K562 (cell line): ENCODE results near the gene DGKK. TPM values are rescaled to one million over a fixed set of nuclear protein-coding genes. Genes with fewer than 3 reads are reported as not detected.

Experiments
- ATAC-seq: fragments of 200-7000 bp; cut with Tn5 transposase; 3 replicates; pipeline ENCODE4 v1.9.1; 2020; ENCODE audit warnings: moderate library complexity
- BruUV-seq: library from RNA; stranded (reverse); fragments of 400-500 nt; replicated peaks from 2 replicates; lab custom pipeline; 2021; lab: Mats Ljungman, UMichigan
- CTCF ChIA-PET: fragments of 300-600 bp; formaldehyde crosslinking; extraction: SDS; loops from one replicate; lab custom pipeline; 2021; ENCODE audit warnings: low intra/inter-chr PET ratio; lab: Yijun Ruan, JAX
- POLR2A ChIA-PET: fragments of 300-600, 350-650 bp; sonication (Branson Sonifier 250); formaldehyde crosslinking; extraction: SDS; loops from one replicate; lab custom pipeline; 2021; ENCODE audit warnings: antibody characterized with exemption, inconsistent platforms; lab: Yijun Ruan, JAX
- DNase-seq, 4 experiments: peaks; one replicate each; pipeline versions ENCODE4 v3.0.0 to v3.0.0-alpha.2; 2011 to 2018; ENCODE audit warnings: low spot score in 3 of 4, mixed read lengths in 3 of 4; ENCODE audit errors: extremely low read depth in 1 of 4
- FAIRE-seq: peaks from 2 replicates; lab custom pipeline; 2011; peaks lifted over from hg19 to GRCh38; lab: Jason Lieb, UNC
- H2AFZ ChIP-seq: 2 replicates; pipeline ENCODE4 v1.6.0; 2011; ENCODE audit warnings: low read depth, low read length, control low read depth, inconsistent platforms
- H3K27ac ChIP-seq: fragments of 200-600 bp; 3 replicates; pipeline ENCODE4 v1.8.0; 2011; ENCODE audit warnings: low read depth, mild to moderate bottlenecking, control low read depth, inconsistent platforms, low read length, moderate library complexity, mixed read lengths; ENCODE audit errors: extremely low read depth
- H3K27me3 ChIP-seq, 2 experiments: fragments of 300-600 bp in 1 of 2; 2 replicates in 1 of 2; 3 replicates in 1 of 2; pipeline versions ENCODE4 v1.6.0 to v1.8.0; 2011; ENCODE audit warnings: inconsistent platforms in 2 of 2, low read length in 2 of 2, mild to moderate bottlenecking in 1 of 2, mixed read lengths in 1 of 2, moderate library complexity in 1 of 2; ENCODE audit not compliant: control insufficient read depth in 2 of 2, insufficient read depth in 2 of 2
- H3K36me3 ChIP-seq: fragments of 300-600 bp; 3 replicates; pipeline ENCODE4 v1.8.0; 2011; ENCODE audit warnings: mild to moderate bottlenecking, low read length, inconsistent platforms; ENCODE audit not compliant: control insufficient read depth, insufficient read depth
- H3K4me1 ChIP-seq, 2 experiments: fragments of 200-600 bp in 1 of 2; replicated peaks in 1 of 2; 2 replicates in 1 of 2; 3 replicates in 1 of 2; pipeline versions ENCODE4 v1.5.1 to v1.8.0; 2011; ENCODE audit warnings: inconsistent platforms in 2 of 2, low read length in 2 of 2, mild to moderate bottlenecking in 1 of 2, mixed read lengths in 1 of 2, moderate library complexity in 1 of 2; ENCODE audit not compliant: control insufficient read depth in 2 of 2, insufficient read depth in 2 of 2
- H3K4me2 ChIP-seq: 2 replicates; pipeline ENCODE4 v1.6.1; 2011; ENCODE audit warnings: low read length, control low read depth, inconsistent platforms, mixed read lengths; ENCODE audit not compliant: insufficient read depth
- H3K4me3 ChIP-seq: fragments of 200-600 bp; sonication (generic), shearing (Covaris generic); 2 replicates; pipeline ENCODE4 v1.5.1; 2016; ENCODE audit warnings: control low read depth, inconsistent platforms
- H3K79me2 ChIP-seq: fragments of 200-600 bp; 3 replicates; pipeline ENCODE4 v1.8.0; 2011; ENCODE audit warnings: low read length, inconsistent platforms; ENCODE audit not compliant: control insufficient read depth, insufficient read depth
- H3K9ac ChIP-seq, 2 experiments: 2 replicates each; pipeline versions ENCODE4 v1.6.0 to v1.6.1; 2011; ENCODE audit warnings: low read depth in 2 of 2, low read length in 2 of 2, control low read depth in 1 of 2, inconsistent platforms in 1 of 2, mild to moderate bottlenecking in 1 of 2, mixed read lengths in 1 of 2; ENCODE audit not compliant: insufficient read depth in 1 of 2
- H3K9me1 ChIP-seq: one replicate; pipeline ENCODE4 v1.6.0; 2011; ENCODE audit warnings: inconsistent platforms, mild to moderate bottlenecking, low read length, moderate library complexity; ENCODE audit not compliant: control insufficient read depth, insufficient read depth
- H3K9me3 ChIP-seq: replicated peaks from 2 replicates; pipeline ENCODE4 v1.5.1; 2011; ENCODE audit warnings: low read depth, low read length, inconsistent platforms; ENCODE audit not compliant: control insufficient read depth, insufficient read depth
- H4K20me1 ChIP-seq: replicated peaks from 2 replicates; pipeline ENCODE4 v1.6.1; 2011; ENCODE audit warnings: low read length, inconsistent platforms, mixed read lengths; ENCODE audit not compliant: control insufficient read depth, insufficient read depth
- C11orf30 ChIP-seq: fragments of 450-650 bp; IDR thresholded peaks from 2 replicates; pipeline ENCODE4 v1.6.1; 2016; ENCODE audit warnings: low read depth, mild to moderate bottlenecking
- CCNT2 ChIP-seq: IDR thresholded peaks from 2 replicates; pipeline ENCODE4 v1.6.1; 2011; ENCODE audit warnings: borderline replicate concordance, low read depth, mild to moderate bottlenecking, moderate library complexity, mixed read lengths, low read length; ENCODE audit not compliant: insufficient read length; ENCODE audit errors: extremely low read depth
- ETV6 ChIP-seq, 3 experiments: fragments of 150-350 bp in 1 of 3; sonication (generic) in 1 of 3; formaldehyde crosslinking in 1 of 3; IDR thresholded peaks; 2 replicates each; pipeline versions ENCODE4 v1.6.1 to v1.8.0; 2014 to 2022; ENCODE audit warnings: borderline replicate concordance in 2 of 3, low read depth in 2 of 3, antibody characterized with exemption in 1 of 3, low read length in 1 of 3, mild to moderate bottlenecking in 1 of 3, missing genetic modification reagents in 1 of 3
- GATAD2A ChIP-seq: fragments of 450-650 bp; IDR thresholded peaks from 2 replicates; pipeline ENCODE4 v1.6.1; 2017
- GATAD2B ChIP-seq: fragments of 450-650 bp; IDR thresholded peaks from 2 replicates; pipeline ENCODE4 v1.6.1; 2017; ENCODE audit warnings: mild to moderate bottlenecking, borderline replicate concordance
- HLTF ChIP-seq: fragments of 450-650 bp; IDR thresholded peaks from 2 replicates; pipeline ENCODE4 v1.6.1; 2016
- HNRNPL ChIP-seq: fragments of 200-400 bp; formaldehyde crosslinking; IDR thresholded peaks from 2 replicates; pipeline ENCODE4 v1.6.1; 2017; ENCODE audit warnings: low read depth, mild to moderate bottlenecking, low read length
- MAFG ChIP-seq: fragments of 450-650 bp; conservative IDR thresholded peaks from 2 replicates; pipeline ENCODE4 v1.6.1; 2016; ENCODE audit warnings: missing genetic modification characterization, missing compliant biosample characterization
- MAFK ChIP-seq: IDR thresholded peaks from 2 replicates; pipeline ENCODE4 v1.6.1; 2011; ENCODE audit warnings: low read length, improper control_type of control experiment
- MTA3 ChIP-seq: fragments of 450-650 bp; formaldehyde crosslinking; IDR thresholded peaks from 2 replicates; pipeline ENCODE4 v1.6.1; 2017; ENCODE audit warnings: mild to moderate bottlenecking, borderline replicate concordance
- NFE2L1 ChIP-seq: fragments of 450-650 bp; IDR thresholded peaks from 2 replicates; pipeline ENCODE4 v1.6.1; 2016; ENCODE audit warnings: missing genetic modification characterization, low read depth, mild to moderate bottlenecking, missing compliant biosample characterization, moderate library complexity, borderline replicate concordance
- NR3C1 ChIP-seq: sonication (generic); formaldehyde crosslinking; IDR thresholded peaks from 2 replicates; pipeline ENCODE4 v1.8.1; 2022; ENCODE audit warnings: missing genetic modification reagents
- RBM17 ChIP-seq: fragments of 200-400 bp; formaldehyde crosslinking; IDR thresholded peaks from 2 replicates; pipeline ENCODE4 v1.6.1; 2017; ENCODE audit warnings: low read depth, mild to moderate bottlenecking, low read length, borderline replicate concordance
- SAFB2 ChIP-seq: fragments of 200-400 bp; formaldehyde crosslinking; IDR thresholded peaks from 2 replicates; pipeline ENCODE4 v1.6.1; 2018; ENCODE audit warnings: borderline replicate concordance, low read length, low read depth, moderate library complexity; ENCODE audit not compliant: severe bottlenecking
- SPI1 ChIP-seq: IDR thresholded peaks from 2 replicates; pipeline ENCODE4 v1.6.1; 2011; ENCODE audit warnings: low read depth, low read length, control low read depth, borderline replicate concordance
- THRAP3 ChIP-seq: fragments of 450-650 bp; IDR thresholded peaks from 2 replicates; pipeline ENCODE4 v1.6.1; 2016; ENCODE audit warnings: mild to moderate bottlenecking, inconsistent platforms, borderline replicate concordance
- XRCC4 ChIP-seq: IDR thresholded peaks from one replicate; pipeline ENCODE4 v1.6.1; 2011; ENCODE audit not compliant: insufficient read depth, insufficient read length; ENCODE audit errors: extremely low read depth
- ZFP1 ChIP-seq: fragments of 450-650 bp; formaldehyde crosslinking; IDR thresholded peaks from 2 replicates; pipeline ENCODE4 v1.4.0; 2020; ENCODE audit warnings: mild to moderate bottlenecking, mixed read lengths
- ZNF146 ChIP-seq: IDR thresholded peaks from one replicate; pipeline ENCODE4 v1.6.1; 2018; ENCODE audit warnings: missing compliant biosample characterization; ENCODE audit not compliant: unreplicated experiment
- ZNF316 ChIP-seq: fragments of 450-650 bp; IDR thresholded peaks from 2 replicates; pipeline ENCODE4 v1.6.1; 2016
- ZNF436 ChIP-seq: fragments of 250-450, 450-650 bp; sonication (Bioruptor Pico); formaldehyde crosslinking; IDR thresholded peaks from 2 replicates; pipeline ENCODE4 v1.7.0; 2020; ENCODE audit warnings: mild to moderate bottlenecking
- ZNF77 ChIP-seq: fragments of 250-450 bp; sonication (Bioruptor Pico); IDR thresholded peaks from 2 replicates; pipeline ENCODE4 v1.5.0; 2020
- WGBS: fragments of 100-300 bp; shearing (Covaris generic); methylation state at CpG from one replicate; pipeline ENCODE4 v1.1.6; 2016; ENCODE audit warnings: low coverage, mixed read lengths; ENCODE audit not compliant: insufficient coverage; ENCODE audit errors: missing lambda C conversion rate; 5-methylcytosine and 5-hydroxymethylcytosine counted together
- in situ Hi-C: fragments of 300-500 bp; cut with MboI; formaldehyde crosslinking; loops from 4 replicates; pipeline ENCODE4 v1.15.0; 2018; ENCODE audit warnings: inconsistent platforms, mixed read lengths
- intact Hi-C: fragments of 100-400 bp; cut with micrococcal nuclease; formaldehyde crosslinking; loops from 2 replicates; pipeline ENCODE4 v1.14.2; 2022
- polyA plus RNA-seq, 8 experiments: library from polyadenylated mRNA; depleted of rRNA in 4 of 8; stranded (reverse) in 5 of 8; unstranded in 3 of 8; fragments of >200 nt; fragmentation: Nextera tagmentation in 2 of 8; fragmentation: Illumina TruSeq in 1 of 8; extraction: Ambion mirVana in 2 of 8; extraction: Trizol in 1 of 8; gene quantifications; 2 replicates each; pipeline versions ENCODE4 v1.2.1 to v1.2.3, GENCODE V29; 2011 to 2014; ENCODE audit warnings: inconsistent platforms in 1 of 8, missing spikeins in 1 of 8
- total RNA-seq, 7 experiments: library from RNA; depleted of rRNA in 6 of 7; stranded (reverse); fragments of >200 nt in 6 of 7; fragmentation: Illumina TruSeq in 2 of 7; extraction: Trizol in 2 of 7; gene quantifications; 2 replicates each; pipeline versions ENCODE4 v1.2.1 to v1.2.3, GENCODE V29; 2011 to 2021; ENCODE audit warnings: low replicate concordance in 1 of 7
- TF ChIP-seq, protein P1 (sequence below), 2 experiments: fragments of 450-650 bp in 1 of 2; sonication (generic) in 1 of 2; formaldehyde crosslinking; conservative IDR thresholded peaks; 2 replicates each; pipeline versions ENCODE4 v1.4.0 to v1.8.1; 2020 to 2022; ENCODE audit warnings: mild to moderate bottlenecking in 1 of 2, missing genetic modification reagents in 1 of 2
- TF ChIP-seq, protein P2 (sequence below): fragments of 250-450 bp; sonication (Bioruptor Pico); IDR thresholded peaks from 2 replicates; pipeline ENCODE4 v1.5.0; 2020; ENCODE audit warnings: mild to moderate bottlenecking, borderline replicate concordance

DGKK gene
- total and polyA plus RNA-seq, 9 of the 15 experiments (the other 6 are each of a cell fraction or from before 2014, with no cell fraction given) = not detected

DNA sequence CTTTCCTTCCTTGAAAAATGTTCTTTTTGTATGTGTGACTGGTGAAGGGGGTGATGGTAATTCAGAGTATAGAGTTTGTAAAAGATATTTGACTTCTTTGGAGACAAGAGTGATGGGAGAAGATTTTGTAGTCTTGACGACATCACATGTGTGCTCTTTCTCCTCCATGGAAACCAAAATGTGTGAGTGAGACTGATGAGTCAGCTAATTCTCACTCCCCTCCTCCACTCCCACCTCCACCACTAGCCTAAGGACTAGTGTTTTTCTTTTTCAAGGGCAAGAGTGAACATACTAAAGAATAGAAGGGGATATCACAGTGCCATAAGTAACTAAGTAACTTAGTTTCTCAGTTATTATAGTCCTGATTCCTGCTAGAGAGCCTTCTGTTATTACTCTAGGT, 14.0 kb upstream of the DGKK start:
- intact Hi-C loops = no loop called here
- FAIRE-seq (no peak), ATAC-seq (no peak), DNase-seq (no peak)
- Histone ChIP-seq H3K4me3 (no peak overlapping the region), H3K27ac (no peak overlapping the region), H3K79me2 (no peaks in the 10 kb centered on the region), H2AFZ (no peak overlapping the region), H3K27me3 (no peaks in the 10 kb centered on the region), H3K4me1 (no peaks in the 10 kb centered on the region), H4K20me1 (no peaks in the 10 kb centered on the region), H3K9ac (no peak overlapping the region), H3K9me3 (no peaks in the 10 kb centered on the region), H3K36me3 (no peaks in the 10 kb centered on the region), H3K9me1 (no peaks in the 10 kb centered on the region), H3K4me2 (no peak overlapping the region)
- in situ Hi-C loops = no loop called here
- WGBS = 0% methylated on average over 1 of the region's 1 CpG
- POLR2A ChIA-PET = no interaction called here
- no TSS peak for BruUV-seq
- CTCF ChIA-PET = no interaction called here
- no peak for TF ChIP-seq SAFB2
- TF ChIP-seq SPI1 = no peak
- TF ChIP-seq MTA3 = no peak
- TF ChIP-seq GATAD2A = no peak
- no peak for TF ChIP-seq NFE2L1 (tag)
- peak; percentile 77 for TF ChIP-seq ZNF316
- TF ChIP-seq NR3C1 = no peak
- no peak for TF ChIP-seq HNRNPL
- no peak for TF ChIP-seq ZNF436 (CRISPR knock-in tag)
- TF ChIP-seq CCNT2 = no peak
- no peak for TF ChIP-seq HLTF
- no peak for TF ChIP-seq XRCC4
- TF ChIP-seq C11orf30 = peak; percentile 62; the same call in 1 of the 2 replicates
- TF ChIP-seq, protein P1, sequence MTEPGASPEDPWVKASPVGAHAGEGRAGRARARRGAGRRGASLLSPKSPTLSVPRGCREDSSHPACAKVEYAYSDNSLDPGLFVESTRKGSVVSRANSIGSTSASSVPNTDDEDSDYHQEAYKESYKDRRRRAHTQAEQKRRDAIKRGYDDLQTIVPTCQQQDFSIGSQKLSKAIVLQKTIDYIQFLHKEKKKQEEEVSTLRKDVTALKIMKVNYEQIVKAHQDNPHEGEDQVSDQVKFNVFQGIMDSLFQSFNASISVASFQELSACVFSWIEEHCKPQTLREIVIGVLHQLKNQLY (CRISPR knock-in tag; conservative IDR thresholded peaks at IDR 0.05) = no peak
- no peak for TF ChIP-seq ZFP1 (CRISPR knock-in tag)
- TF ChIP-seq GATAD2B = no peak
- TF ChIP-seq RBM17 = no peak
- no peak for TF ChIP-seq ZNF146 (CRISPR knock-in tag)
- TF ChIP-seq ZNF77 (CRISPR knock-in tag) = no peak
- TF ChIP-seq THRAP3 = no peak
- no peak for TF ChIP-seq ETV6 (IDR thresholded peaks at IDR 0.05; ENCODE audit: borderline replicate concordance in 1 of 2, low read depth in 2 of 2, low read length in 1 of 2)
- TF ChIP-seq ETV6 (CRISPR knock-in tag; IDR thresholded peaks at IDR 0.05; ENCODE audit: borderline replicate concordance) = no peak
- TF ChIP-seq, protein P2, sequence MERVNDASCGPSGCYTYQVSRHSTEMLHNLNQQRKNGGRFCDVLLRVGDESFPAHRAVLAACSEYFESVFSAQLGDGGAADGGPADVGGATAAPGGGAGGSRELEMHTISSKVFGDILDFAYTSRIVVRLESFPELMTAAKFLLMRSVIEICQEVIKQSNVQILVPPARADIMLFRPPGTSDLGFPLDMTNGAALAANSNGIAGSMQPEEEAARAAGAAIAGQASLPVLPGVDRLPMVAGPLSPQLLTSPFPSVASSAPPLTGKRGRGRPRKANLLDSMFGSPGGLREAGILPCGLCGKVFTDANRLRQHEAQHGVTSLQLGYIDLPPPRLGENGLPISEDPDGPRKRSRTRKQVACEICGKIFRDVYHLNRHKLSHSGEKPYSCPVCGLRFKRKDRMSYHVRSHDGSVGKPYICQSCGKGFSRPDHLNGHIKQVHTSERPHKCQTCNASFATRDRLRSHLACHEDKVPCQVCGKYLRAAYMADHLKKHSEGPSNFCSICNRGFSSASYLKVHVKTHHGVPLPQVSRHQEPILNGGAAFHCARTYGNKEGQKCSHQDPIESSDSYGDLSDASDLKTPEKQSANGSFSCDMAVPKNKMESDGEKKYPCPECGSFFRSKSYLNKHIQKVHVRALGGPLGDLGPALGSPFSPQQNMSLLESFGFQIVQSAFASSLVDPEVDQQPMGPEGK (CRISPR knock-in tag) = no peak
- TF ChIP-seq MAFG (tag) = peak; percentile 58
- peak; percentile 81 for TF ChIP-seq MAFK
